SU-DHL-6 (cell line): ENCODE data around the gene OR5A1.

Experiments
- CTCF ChIP-seq: fragments of 200-600 bp; sonication (generic); IDR thresholded peaks from one replicate; pipeline ENCODE4 v1.5.1; 2017; ENCODE audit warnings: antibody characterized with exemption, mild to moderate bottlenecking, low read length, moderate library complexity; ENCODE audit not compliant: insufficient read depth, poor library complexity, severe bottlenecking
- EZH2phosphoT487 ChIP-seq: fragments of 200-600 bp; sonication (generic), shearing (Covaris generic); conservative IDR thresholded peaks from 2 replicates; pipeline ENCODE4 v1.6.1; 2018; ENCODE audit warnings: mild to moderate bottlenecking, antibody characterized with exemption, low read length, moderate library complexity, mixed read lengths

- no peak for TF ChIP-seq CTCF
- no peak for TF ChIP-seq EZH2phosphoT487
These were observed 20.4 kb downstream of the OR5A1 start, which contains the start of gene OR4D6 for GRCh38 chr11:59456661-59457060.
